Keratinocyte (primary cell): ENCODE results near the gene TRIM45. TPM values are rescaled to one million over a fixed set of nuclear protein-coding genes. Genes with fewer than 3 reads are reported as not detected.

ENCODE experiments used
- DNase-seq: peaks from one replicate; pipeline ENCODE4 v3.0.0-alpha.2; 2011; ENCODE audit warnings: low read depth, missing footprints, low spot score
- FAIRE-seq: peaks from 2 replicates; lab custom pipeline; 2011; peaks lifted over from hg19 to GRCh38; lab: Jason Lieb, UNC
- H2AFZ ChIP-seq: 2 replicates; pipeline ENCODE4 v1.6.0; 2012; ENCODE audit warnings: low read length, control low read depth, inconsistent platforms; ENCODE audit not compliant: control insufficient read depth
- H3K27ac ChIP-seq: 2 replicates; pipeline ENCODE4 v1.5.1; 2011; ENCODE audit warnings: low read length; ENCODE audit not compliant: control insufficient read depth, insufficient read depth
- H3K27me3 ChIP-seq: 3 replicates; pipeline ENCODE4 v1.6.0; 2011; ENCODE audit warnings: low read length; ENCODE audit not compliant: control insufficient read depth, insufficient read depth; ENCODE audit errors: extremely low read depth
- H3K36me3 ChIP-seq, 2 experiments: 2 replicates in 1 of 2; 3 replicates in 1 of 2; pipeline ENCODE4 v1.5.1; 2011; ENCODE audit warnings: low read length in 2 of 2, mild to moderate bottlenecking in 1 of 2; ENCODE audit not compliant: control insufficient read depth in 2 of 2, insufficient read depth in 2 of 2; ENCODE audit errors: extremely low read depth in 1 of 2
- H3K4me1 ChIP-seq: 3 replicates; pipeline ENCODE4 v1.5.1; 2011; ENCODE audit warnings: low read length; ENCODE audit not compliant: control insufficient read depth, insufficient read depth; ENCODE audit errors: extremely low read depth
- H3K4me2 ChIP-seq: 3 replicates; pipeline ENCODE4 v1.6.0; 2011; ENCODE audit warnings: low read depth, low read length; ENCODE audit not compliant: control insufficient read depth, insufficient read depth; ENCODE audit errors: extremely low read depth
- H3K4me3 ChIP-seq, 3 experiments: fragments of 200-600 bp in 1 of 3; sonication (generic) in 1 of 3; 2 replicates in 2 of 3; 3 replicates in 1 of 3; pipeline ENCODE4 v1.5.1; 2011 to 2016; ENCODE audit warnings: low read length in 3 of 3, mild to moderate bottlenecking in 3 of 3, control low read depth in 2 of 3, inconsistent platforms in 1 of 3, low read depth in 1 of 3, mixed read lengths in 1 of 3, mixed run types in 1 of 3, moderate library complexity in 1 of 3; ENCODE audit not compliant: control insufficient read depth in 2 of 3, insufficient read depth in 2 of 3; ENCODE audit errors: extremely low read depth in 1 of 3
- H3K79me2 ChIP-seq: 2 replicates; pipeline ENCODE4 v1.6.0; 2012; ENCODE audit warnings: low read length; ENCODE audit not compliant: control insufficient read depth, insufficient read depth
- H3K9ac ChIP-seq: 3 replicates; pipeline ENCODE4 v1.6.0; 2011; ENCODE audit warnings: low read length; ENCODE audit not compliant: control insufficient read depth, insufficient read depth; ENCODE audit errors: extremely low read depth
- H3K9me1 ChIP-seq: 3 replicates; pipeline ENCODE4 v1.6.0; 2011; ENCODE audit warnings: low read length; ENCODE audit not compliant: control insufficient read depth, insufficient read depth; ENCODE audit errors: extremely low read depth
- H3K9me3 ChIP-seq: 2 replicates; pipeline ENCODE4 v1.5.1; 2012; ENCODE audit warnings: low read depth, low read length; ENCODE audit not compliant: control insufficient read depth
- H4K20me1 ChIP-seq: 3 replicates; pipeline ENCODE4 v1.6.0; 2011; ENCODE audit warnings: low read length; ENCODE audit not compliant: control insufficient read depth, insufficient read depth; ENCODE audit errors: extremely low read depth
- EZH2 ChIP-seq: IDR thresholded peaks from one replicate; pipeline ENCODE4 v1.6.1; 2012; ENCODE audit warnings: inconsistent platforms, mild to moderate bottlenecking, low read length, moderate library complexity
- dilution Hi-C: fragments of 300-500 bp; cut with MboI; formaldehyde crosslinking; loops from one replicate; pipeline ENCODE4 v1.7.0; 2020; ENCODE audit warnings: low sequenced_read_pairs; ENCODE audit not compliant: extremely low pct_ligation_motif_present
- polyA plus RNA-seq, 5 experiments: library from polyadenylated mRNA; depleted of rRNA in 3 of 5; stranded (reverse) in 3 of 5; stranded (forward) in 1 of 5; unstranded in 1 of 5; fragments of >200 nt; gene quantifications; 1 replicate in 1 of 5; 2 replicates in 3 of 5; 3 replicates in 1 of 5; pipeline versions ENCODE4 v1.2.1 to v1.2.3, GENCODE V29; 2011 to 2012; ENCODE audit warnings: missing spikeins in 2 of 5, low read depth in 1 of 5, low replicate concordance in 1 of 5
- TF ChIP-seq, protein P1 (sequence below), 3 experiments: IDR thresholded peaks in 1 of 3; conservative IDR thresholded peaks in 1 of 3; optimal IDR thresholded peaks in 1 of 3; 2 replicates in 2 of 3; 3 replicates in 1 of 3; pipeline versions ENCODE3 to v1.5.1; 2011; ENCODE audit warnings: low read length in 3 of 3, mild to moderate bottlenecking in 3 of 3, moderate library complexity in 2 of 3, control low read depth in 1 of 3, inconsistent platforms in 1 of 3; ENCODE audit not compliant: insufficient read depth in 2 of 3; ENCODE audit errors: extremely low read depth in 1 of 3

The TRIM45 gene
- polyA plus RNA-seq, 1 donor (not counting 4 experiments of a cell fraction or from before 2014, with no cell fraction given) = 2.7 TPM

DNA sequence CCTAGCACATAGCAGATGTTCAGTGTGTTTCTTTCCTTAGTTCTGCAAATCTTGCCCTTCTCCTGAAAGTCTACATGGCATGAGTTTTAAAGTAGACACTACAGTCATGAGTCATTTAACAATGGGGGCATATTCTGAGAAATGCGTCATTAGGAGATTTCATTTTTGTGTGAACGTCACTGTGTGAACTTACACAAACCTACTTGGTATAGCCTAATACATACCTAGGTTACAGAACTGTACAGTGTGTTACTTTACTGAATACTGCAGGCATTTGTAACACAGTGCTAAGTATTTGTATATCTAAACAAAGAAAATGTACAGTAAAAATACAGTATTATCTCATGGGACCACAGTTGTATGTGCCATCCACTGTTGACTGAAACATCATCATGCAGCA lies 51.4 kb downstream of the TRIM45 start:
- dilution Hi-C loops = no loop called here
- DNase-seq (no peak), FAIRE-seq (no peak)
- H2AFZ ChIP-seq = no peak overlapping the region
- no peak overlapping the region for H3K9ac ChIP-seq
- H3K9me3 ChIP-seq = no peaks in the 10 kb centered on the region
- no peak for TF ChIP-seq EZH2
- TF ChIP-seq, protein P1, sequence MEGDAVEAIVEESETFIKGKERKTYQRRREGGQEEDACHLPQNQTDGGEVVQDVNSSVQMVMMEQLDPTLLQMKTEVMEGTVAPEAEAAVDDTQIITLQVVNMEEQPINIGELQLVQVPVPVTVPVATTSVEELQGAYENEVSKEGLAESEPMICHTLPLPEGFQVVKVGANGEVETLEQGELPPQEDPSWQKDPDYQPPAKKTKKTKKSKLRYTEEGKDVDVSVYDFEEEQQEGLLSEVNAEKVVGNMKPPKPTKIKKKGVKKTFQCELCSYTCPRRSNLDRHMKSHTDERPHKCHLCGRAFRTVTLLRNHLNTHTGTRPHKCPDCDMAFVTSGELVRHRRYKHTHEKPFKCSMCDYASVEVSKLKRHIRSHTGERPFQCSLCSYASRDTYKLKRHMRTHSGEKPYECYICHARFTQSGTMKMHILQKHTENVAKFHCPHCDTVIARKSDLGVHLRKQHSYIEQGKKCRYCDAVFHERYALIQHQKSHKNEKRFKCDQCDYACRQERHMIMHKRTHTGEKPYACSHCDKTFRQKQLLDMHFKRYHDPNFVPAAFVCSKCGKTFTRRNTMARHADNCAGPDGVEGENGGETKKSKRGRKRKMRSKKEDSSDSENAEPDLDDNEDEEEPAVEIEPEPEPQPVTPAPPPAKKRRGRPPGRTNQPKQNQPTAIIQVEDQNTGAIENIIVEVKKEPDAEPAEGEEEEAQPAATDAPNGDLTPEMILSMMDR (optimal IDR thresholded peaks at IDR 0.05 in 1 of 3, IDR thresholded peaks at IDR 0.05 in 1 of 3, conservative IDR thresholded peaks at IDR 0.05 in 1 of 3; ENCODE audit: extremely low read depth in 1 of 3, insufficient read depth in 2 of 3, low read length in 3 of 3) = no peak
- no peak overlapping the region for H3K27ac ChIP-seq
- H3K4me3 ChIP-seq = no peak overlapping the region
- no peaks in the 10 kb centered on the region for H4K20me1 ChIP-seq
- peaks cover 1 to 13% of the 10 kb centered on the region in 2 experiments for H3K36me3 ChIP-seq
- no peaks in the 10 kb centered on the region for H3K27me3 ChIP-seq
- H3K9me1 ChIP-seq = no peaks in the 10 kb centered on the region
- peaks cover 5% of the 10 kb centered on the region for H3K79me2 ChIP-seq
- no peak overlapping the region for H3K4me2 ChIP-seq
- H3K4me1 ChIP-seq = no peaks in the 10 kb centered on the region

DNA sequence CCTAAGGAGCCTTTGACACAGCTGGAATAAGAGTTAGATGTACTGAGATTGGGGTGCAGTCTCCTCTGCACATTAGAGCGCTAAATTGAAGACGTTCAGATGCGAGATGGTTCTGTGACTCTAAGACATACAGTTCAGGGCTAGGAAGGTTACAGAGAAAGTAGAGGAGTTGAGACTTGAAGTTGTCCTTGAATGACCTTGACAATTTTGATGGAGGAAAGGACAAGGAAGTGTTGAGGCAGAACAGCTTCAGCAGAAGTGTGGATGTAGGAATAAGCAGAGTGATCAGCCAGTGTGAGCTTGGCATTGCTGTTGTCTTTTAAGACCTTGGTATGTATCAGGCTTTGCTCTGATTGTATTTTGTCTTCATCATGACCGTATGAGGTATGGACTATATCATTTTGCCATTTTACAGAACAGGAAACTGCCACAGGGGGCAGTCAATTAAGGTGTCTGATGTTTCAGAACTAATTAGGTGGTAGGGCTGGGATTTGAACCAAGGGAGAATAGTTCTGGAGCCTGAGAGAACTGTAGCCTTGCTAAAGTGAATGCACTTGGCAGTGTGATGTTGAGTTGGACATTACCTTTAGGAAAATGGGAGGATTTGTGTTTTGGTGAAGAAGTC lies 52.2 kb downstream of the TRIM45 start:
- H4K20me1 ChIP-seq = no peaks in the 10 kb centered on the region
- H3K9ac ChIP-seq = no peak overlapping the region
- DNase-seq = no peak
- no peaks in the 10 kb centered on the region for H3K4me1 ChIP-seq
- peaks cover 5% of the 10 kb centered on the region for H3K79me2 ChIP-seq
- H2AFZ ChIP-seq = no peak overlapping the region
- no peaks in the 10 kb centered on the region for H3K9me3 ChIP-seq
- H3K4me2 ChIP-seq = no peak overlapping the region
- H3K4me3 ChIP-seq = no peak overlapping the region
- dilution Hi-C loops = no loop called here
- peaks cover 0 to 11% of the 10 kb centered on the region in 2 experiments for H3K36me3 ChIP-seq
- no peaks in the 10 kb centered on the region for H3K9me1 ChIP-seq
- no peak overlapping the region for H3K27ac ChIP-seq
- no peak for FAIRE-seq
- no peaks in the 10 kb centered on the region for H3K27me3 ChIP-seq
- TF ChIP-seq, protein P1 (optimal IDR thresholded peaks at IDR 0.05 in 1 of 3, IDR thresholded peaks at IDR 0.05 in 1 of 3, conservative IDR thresholded peaks at IDR 0.05 in 1 of 3; ENCODE audit: extremely low read depth in 1 of 3, insufficient read depth in 2 of 3, low read length in 3 of 3) = no peak
- no peak for TF ChIP-seq EZH2
